CD4-positive, alpha-beta T cell treated with Interleukin-15 for 4 hours (primary cell): ENCODE results near the gene TPRG1L.
"Not testable (repeated sequence)": the region's sequence is repeated elsewhere in the genome, so short reads cannot be mapped to it uniquely, and the experiment has no call there.

Experiments
- DNase-seq: peaks from one replicate; pipeline ENCODE4 v3.0.0-alpha.2; 2020; ENCODE audit warnings: low spot score

The TPRG1L gene

GRCh38 chr1:3609769-3610526 lies 14.9 kb upstream of the TPRG1L start:
- DNase-seq: no peak

- DNase-seq: no peak
Measured at GRCh38 chr1:3610527-3611169, 14.2 kb upstream of the TPRG1L start.

GRCh38 chr1:3611170-3612019 lies 13.4 kb upstream of the TPRG1L start, which contains the start of gene MEGF6:
Gene MEGF6, minus strand, starts transcription at chr1:3611508. Its CDS starts 240 bp downstream, at chr1:3611268.
- DNase-seq: peak; percentile 59

GRCh38 chr1:3612123-3612522 lies 12.7 kb upstream of the TPRG1L start:
- DNase-seq: no peak

GRCh38 chr1:3614755-3615742 lies 9.8 kb upstream of the TPRG1L start:
- no peak for DNase-seq

- DNase-seq: no peak
Measured at GRCh38 chr1:3616861-3617260, 8.0 kb upstream of the TPRG1L start.

- DNase-seq: no peak
Measured at GRCh38 chr1:3617806-3618345, 6.9 kb upstream of the TPRG1L start.

GRCh38 chr1:3618531-3618880 lies 6.3 kb upstream of the TPRG1L start:
- no peak for DNase-seq

GRCh38 chr1:3618881-3619671 lies 5.7 kb upstream of the TPRG1L start:
- peak; percentile 81 for DNase-seq

- no peak for DNase-seq
Measured at GRCh38 chr1:3620708-3621107, 4.1 kb upstream of the TPRG1L start.

- DNase-seq: not testable (repeated sequence)
Measured at GRCh38 chr1:3621151-3621671, 3.6 kb upstream of the TPRG1L start.

GRCh38 chr1:3622102-3622501 lies 2.7 kb upstream of the TPRG1L start:
- not testable (repeated sequence) for DNase-seq

GRCh38 chr1:3623441-3624199 lies 1.2 kb upstream of the TPRG1L start:
- no peak for DNase-seq

GRCh38 chr1:3625151-3625907 lies 514 bp downstream of the TPRG1L start:
- no peak for DNase-seq

- no peak for DNase-seq
Measured at GRCh38 chr1:3626025-3626424, 1.2 kb downstream of the TPRG1L start.

GRCh38 chr1:3627515-3628253 lies 2.9 kb downstream of the TPRG1L start:
- DNase-seq: no peak

GRCh38 chr1:3628445-3628844 lies 3.6 kb downstream of the TPRG1L start:
- DNase-seq: no peak
